K562 (cell line): ENCODE measurements around the gene ZNF112.

Experiments
- HSF4 ChIP-seq: fragments of 250-450 bp; sonication (Bioruptor Pico); IDR thresholded peaks from 2 replicates; pipeline ENCODE4 v2.1.2; 2022; ENCODE audit warnings: mild to moderate bottlenecking, moderate library complexity, borderline replicate concordance
- MTA3 ChIP-seq: fragments of 450-650 bp; formaldehyde crosslinking; IDR thresholded peaks from 2 replicates; pipeline ENCODE4 v1.6.1; 2017; ENCODE audit warnings: mild to moderate bottlenecking, borderline replicate concordance
- ZBTB11 ChIP-seq, 3 experiments: fragments of 200-800 bp in 1 of 3; fragments of 250-450 bp in 1 of 3; fragments of 450-650 bp in 1 of 3; sonication (Bioruptor Pico) in 1 of 3; sonication (Bioruptor generic) in 1 of 3; formaldehyde crosslinking in 1 of 3; IDR thresholded peaks; 2 replicates each; pipeline versions ENCODE4 v1.6.1 to v1.8.0; 2016 to 2022; ENCODE audit warnings: mild to moderate bottlenecking in 2 of 3, missing genetic modification characterization in 2 of 3, missing compliant biosample characterization in 1 of 3, moderate library complexity in 1 of 3
- ZBTB7A ChIP-seq: IDR thresholded peaks from 2 replicates; pipeline ENCODE4 v1.6.1; 2011; ENCODE audit warnings: low read depth, mild to moderate bottlenecking, low read length, moderate library complexity, borderline replicate concordance; ENCODE audit not compliant: control insufficient read depth
- ZNF274 ChIP-seq: IDR thresholded peaks from 2 replicates; pipeline ENCODE4 v1.6.1; 2011; ENCODE audit warnings: low read depth, mild to moderate bottlenecking, low read length, moderate library complexity, borderline replicate concordance
- ZNF436 ChIP-seq: fragments of 250-450, 450-650 bp; sonication (Bioruptor Pico); formaldehyde crosslinking; IDR thresholded peaks from 2 replicates; pipeline ENCODE4 v1.7.0; 2020; ENCODE audit warnings: mild to moderate bottlenecking
- TF ChIP-seq, protein P1 (sequence below), 3 experiments: IDR thresholded peaks in 2 of 3; conservative IDR thresholded peaks in 1 of 3; 2 replicates each; pipeline ENCODE4 v1.5.1; 2011 to 2012; ENCODE audit warnings: low read length in 3 of 3, mild to moderate bottlenecking in 3 of 3, control low read depth in 2 of 3, improper control_type of control experiment in 1 of 3, inconsistent platforms in 1 of 3, low read depth in 1 of 3, mixed read lengths in 1 of 3, moderate library complexity in 1 of 3; ENCODE audit not compliant: insufficient read depth in 2 of 3

- TF ChIP-seq, protein P1, sequence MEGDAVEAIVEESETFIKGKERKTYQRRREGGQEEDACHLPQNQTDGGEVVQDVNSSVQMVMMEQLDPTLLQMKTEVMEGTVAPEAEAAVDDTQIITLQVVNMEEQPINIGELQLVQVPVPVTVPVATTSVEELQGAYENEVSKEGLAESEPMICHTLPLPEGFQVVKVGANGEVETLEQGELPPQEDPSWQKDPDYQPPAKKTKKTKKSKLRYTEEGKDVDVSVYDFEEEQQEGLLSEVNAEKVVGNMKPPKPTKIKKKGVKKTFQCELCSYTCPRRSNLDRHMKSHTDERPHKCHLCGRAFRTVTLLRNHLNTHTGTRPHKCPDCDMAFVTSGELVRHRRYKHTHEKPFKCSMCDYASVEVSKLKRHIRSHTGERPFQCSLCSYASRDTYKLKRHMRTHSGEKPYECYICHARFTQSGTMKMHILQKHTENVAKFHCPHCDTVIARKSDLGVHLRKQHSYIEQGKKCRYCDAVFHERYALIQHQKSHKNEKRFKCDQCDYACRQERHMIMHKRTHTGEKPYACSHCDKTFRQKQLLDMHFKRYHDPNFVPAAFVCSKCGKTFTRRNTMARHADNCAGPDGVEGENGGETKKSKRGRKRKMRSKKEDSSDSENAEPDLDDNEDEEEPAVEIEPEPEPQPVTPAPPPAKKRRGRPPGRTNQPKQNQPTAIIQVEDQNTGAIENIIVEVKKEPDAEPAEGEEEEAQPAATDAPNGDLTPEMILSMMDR (IDR thresholded peaks at IDR 0.05 in 2 of 3, conservative IDR thresholded peaks at IDR 0.05 in 1 of 3; ENCODE audit: insufficient read depth in 2 of 3, low read depth in 1 of 3, low read length in 3 of 3), result no peak
- TF ChIP-seq ZBTB7A (no peak), ZNF274 (no peak), HSF4 (CRISPR knock-in tag) (no peak), ZNF436 (CRISPR knock-in tag) (no peak), MTA3 (no peak), ZBTB11 (CRISPR knock-in tag; IDR thresholded peaks at IDR 0.05) (no peak)
Measured at GRCh38 chr19:44306283-44306682, 50.2 kb downstream of the ZNF112 start.
